Spinal cord (tissue), 10 donors: ENCODE results near the gene GPC6. TPM values are rescaled to one million over a fixed set of nuclear protein-coding genes. Genes with fewer than 3 reads are reported as not detected.

Experiments used
- DNase-seq, 6 donors: peaks; one replicate each; pipeline versions ENCODE4 v3.0.0 to v3.0.0-alpha.2; 2013 to 2015; ENCODE audit warnings: low spot score in 6 of 6, low read depth in 4 of 6
- H3K27ac ChIP-seq: one replicate; pipeline ENCODE4 v1.5.1; 2013; ENCODE audit warnings: low read depth, low read length, control low read depth
- H3K27me3 ChIP-seq: one replicate; pipeline ENCODE4 v1.6.1; 2013; ENCODE audit warnings: low read length; ENCODE audit not compliant: control insufficient read depth, insufficient read depth
- H3K36me3 ChIP-seq: one replicate; pipeline ENCODE4 v1.6.1; 2013; ENCODE audit warnings: low read length; ENCODE audit not compliant: control insufficient read depth, insufficient read depth
- H3K4me1 ChIP-seq: one replicate; pipeline ENCODE4 v1.6.1; 2013; ENCODE audit warnings: low read length; ENCODE audit not compliant: control insufficient read depth, insufficient read depth
- H3K4me3 ChIP-seq: one replicate; pipeline ENCODE4 v1.5.1; 2013; ENCODE audit warnings: low read depth, low read length, control low read depth
- H3K9me3 ChIP-seq: one replicate; pipeline ENCODE4 v1.6.1; 2013; ENCODE audit warnings: low read length; ENCODE audit not compliant: control insufficient read depth, insufficient read depth
- WGBS: methylation state at CpG from one replicate; pipeline ENCODE4 v1.1.5; 2013; ENCODE audit warnings: missing lambda C conversion rate; ENCODE audit not compliant: insufficient coverage; 5-methylcytosine and 5-hydroxymethylcytosine counted together
- polyA plus RNA-seq, 2 donors: library from polyadenylated mRNA; unstranded; fragments of 120-200 nt; gene quantifications; one replicate each; pipeline ENCODE4 v1.2.1, GENCODE V29; 2013; ENCODE audit not compliant: insufficient read length in 2 of 2
- total RNA-seq, 2 donors: library from RNA; depleted of rRNA in 1 of 2; stranded (reverse); fragments of 120-200 nt in 1 of 2; fragments of >200 nt in 1 of 2; gene quantifications; one replicate each; pipeline versions ENCODE4 v1.2.3 to v1.2.4, GENCODE V29; 2013 to 2014
- donor health status: healthy.

GPC6 gene
- total and polyA plus RNA-seq, 4 donors, result 19.8 to 109 (median 46.0) TPM

GRCh38 chr13:93589788-93590187 lies 363.2 kb downstream of the GPC6 start:
- H3K9me3 ChIP-seq, result no peaks in the 10 kb centered on the region
- no peak overlapping the region for H3K4me3 ChIP-seq
- no peak overlapping the region for H3K27ac ChIP-seq
- no peaks in the 10 kb centered on the region for H3K4me1 ChIP-seq
- no peaks in the 10 kb centered on the region for H3K27me3 ChIP-seq
- no peaks in the 10 kb centered on the region for H3K36me3 ChIP-seq
- DNase-seq, result peak in 3 of 6 donors; percentile 6 to 89 (median 7)

- Histone ChIP-seq H3K9me3 (no peaks in the 10 kb centered on the region), H3K4me3 (no peak overlapping the region), H3K36me3 (no peaks in the 10 kb centered on the region), H3K27me3 (no peaks in the 10 kb centered on the region), H3K27ac (no peak overlapping the region), H3K4me1 (no peaks in the 10 kb centered on the region)
- WGBS, result no CpG with 5 or more reads among the region's 2 CpGs
- DNase-seq, result no peak
Measured at GRCh38 chr13:93603043-93603442, 376.4 kb downstream of the GPC6 start.

GRCh38 chr13:93614776-93615175 lies 388.2 kb downstream of the GPC6 start:
- no peak overlapping the region for H3K4me3 ChIP-seq
- H3K36me3 ChIP-seq, result no peaks in the 10 kb centered on the region
- DNase-seq, result no peak
- H3K27me3 ChIP-seq, result no peaks in the 10 kb centered on the region
- no peaks in the 10 kb centered on the region for H3K9me3 ChIP-seq
- WGBS, result no CpG with 5 or more reads among the region's 1 CpG
- H3K4me1 ChIP-seq, result no peaks in the 10 kb centered on the region
- no peak overlapping the region for H3K27ac ChIP-seq

- no peak for DNase-seq
- no peak overlapping the region for H3K4me3 ChIP-seq
- H3K9me3 ChIP-seq, result no peaks in the 10 kb centered on the region
- no CpG with 5 or more reads among the region's 2 CpGs for WGBS
- no peaks in the 10 kb centered on the region for H3K27me3 ChIP-seq
- no peaks in the 10 kb centered on the region for H3K36me3 ChIP-seq
- no peak overlapping the region for H3K27ac ChIP-seq
- H3K4me1 ChIP-seq, result no peaks in the 10 kb centered on the region
Measured at GRCh38 chr13:93620181-93620765, 393.7 kb downstream of the GPC6 start.

GRCh38 chr13:93621051-93621450 lies 394.4 kb downstream of the GPC6 start:
- Histone ChIP-seq H3K4me1 (no peaks in the 10 kb centered on the region), H3K27me3 (no peaks in the 10 kb centered on the region), H3K4me3 (no peak overlapping the region), H3K9me3 (no peaks in the 10 kb centered on the region), H3K36me3 (no peaks in the 10 kb centered on the region), H3K27ac (no peak overlapping the region)
- no peak for DNase-seq
- whole genome bisulfite sequencing, result 100% methylated on average over 1 of the region's 2 CpGs

- Histone ChIP-seq H3K4me1 (no peaks in the 10 kb centered on the region), H3K9me3 (no peaks in the 10 kb centered on the region), H3K27me3 (no peaks in the 10 kb centered on the region), H3K36me3 (no peaks in the 10 kb centered on the region), H3K4me3 (no peak overlapping the region), H3K27ac (no peak overlapping the region)
- DNase-seq, result no peak
Measured at GRCh38 chr13:93621966-93622365, 395.4 kb downstream of the GPC6 start.

GRCh38 chr13:93624311-93624777 lies 397.7 kb downstream of the GPC6 start:
- H3K27me3 ChIP-seq, result no peaks in the 10 kb centered on the region
- H3K27ac ChIP-seq, result no peak overlapping the region
- H3K4me3 ChIP-seq, result no peak overlapping the region
- no peaks in the 10 kb centered on the region for H3K4me1 ChIP-seq
- DNase-seq, result peak in 1 of 6 donors; percentile 23
- H3K9me3 ChIP-seq, result no peaks in the 10 kb centered on the region
- no peaks in the 10 kb centered on the region for H3K36me3 ChIP-seq
- WGBS, result no CpG with 5 or more reads among the region's 2 CpGs

GRCh38 chr13:93625536-93625935 lies 398.9 kb downstream of the GPC6 start:
- H3K4me3 ChIP-seq, result no peak overlapping the region
- no peaks in the 10 kb centered on the region for H3K9me3 ChIP-seq
- no peak overlapping the region for H3K27ac ChIP-seq
- DNase-seq, result no peak
- H3K27me3 ChIP-seq, result no peaks in the 10 kb centered on the region
- no CpG with 5 or more reads among the region's 1 CpG for WGBS
- no peaks in the 10 kb centered on the region for H3K36me3 ChIP-seq
- no peaks in the 10 kb centered on the region for H3K4me1 ChIP-seq

- Histone ChIP-seq H3K9me3 (no peaks in the 10 kb centered on the region), H3K27ac (no peak overlapping the region), H3K4me3 (no peak overlapping the region), H3K36me3 (no peaks in the 10 kb centered on the region), H3K4me1 (no peaks in the 10 kb centered on the region), H3K27me3 (no peaks in the 10 kb centered on the region)
- peak in 1 of 6 donors; percentile 41 for DNase-seq
- 92% methylated on average over 1 of the region's 2 CpGs for WGBS
Measured at GRCh38 chr13:93628136-93628797, 401.7 kb downstream of the GPC6 start.

- no CpG with 5 or more reads among the region's 4 CpGs for WGBS
- Histone ChIP-seq H3K4me3 (no peak overlapping the region), H3K4me1 (no peaks in the 10 kb centered on the region), H3K27me3 (no peaks in the 10 kb centered on the region), H3K9me3 (no peaks in the 10 kb centered on the region), H3K27ac (no peak overlapping the region), H3K36me3 (no peaks in the 10 kb centered on the region)
- peak in 1 of 6 donors; percentile 81 for DNase-seq
Measured at GRCh38 chr13:93635616-93636032, 409.0 kb downstream of the GPC6 start.
